Mesendoderm (in vitro differentiated cells): ENCODE results near the gene SDCCAG8. TPM values are rescaled to one million over a fixed set of nuclear protein-coding genes. Genes with fewer than 3 reads are reported as not detected.
"Not testable (repeated sequence)": the region's sequence is repeated elsewhere in the genome, so short reads cannot be mapped to it uniquely, and the experiment has no call there.

Experiments used
- DNase-seq: peaks from one replicate; pipeline ENCODE4 v3.0.0; 2013
- H2AK5ac ChIP-seq: 2 replicates; pipeline ENCODE4 v1.6.1; 2013; ENCODE audit warnings: low read length, inconsistent platforms
- H2BK120ac ChIP-seq: 2 replicates; pipeline ENCODE4 v1.6.1; 2013; ENCODE audit warnings: low read depth, mild to moderate bottlenecking, low read length, moderate library complexity, mixed read lengths
- H2BK15ac ChIP-seq: replicated peaks from 2 replicates; pipeline ENCODE4 v1.6.1; 2013; ENCODE audit warnings: low read depth, mild to moderate bottlenecking, moderate library complexity
- H2BK5ac ChIP-seq: 2 replicates; pipeline ENCODE4 v1.6.1; 2013; ENCODE audit warnings: low read length, inconsistent platforms
- H3K18ac ChIP-seq: 2 replicates; pipeline ENCODE4 v1.6.1; 2013; ENCODE audit warnings: mild to moderate bottlenecking, low read length, mixed read lengths
- H3K23ac ChIP-seq: one replicate; pipeline ENCODE4 v1.6.1; 2013; ENCODE audit warnings: low read length
- H3K27ac ChIP-seq: 2 replicates; pipeline ENCODE4 v1.5.1; 2013; ENCODE audit warnings: low read depth, mild to moderate bottlenecking, inconsistent platforms, low read length, moderate library complexity
- H3K27me3 ChIP-seq: 2 replicates; pipeline ENCODE4 v1.6.1; 2013; ENCODE audit warnings: low read length, control low read depth, mild to moderate bottlenecking, inconsistent platforms; ENCODE audit not compliant: insufficient read depth, poor library complexity
- H3K36me3 ChIP-seq: 2 replicates; pipeline ENCODE4 v1.6.1; 2013; ENCODE audit warnings: low read length, inconsistent platforms; ENCODE audit not compliant: control insufficient read depth, insufficient read depth
- H3K4ac ChIP-seq: one replicate; pipeline ENCODE4 v1.6.1; 2013; ENCODE audit warnings: low read depth, mild to moderate bottlenecking, low read length, moderate library complexity
- H3K4me1 ChIP-seq: 2 replicates; pipeline ENCODE4 v1.6.1; 2013; ENCODE audit warnings: low read depth, low read length, inconsistent platforms; ENCODE audit not compliant: control insufficient read depth
- H3K4me2 ChIP-seq: 2 replicates; pipeline ENCODE4 v1.6.1; 2013; ENCODE audit warnings: low read length
- H3K4me3 ChIP-seq: 2 replicates; pipeline ENCODE4 v1.5.1; 2013; ENCODE audit warnings: mild to moderate bottlenecking, low read length
- H3K56ac ChIP-seq: one replicate; pipeline ENCODE4 v1.6.1; 2013; ENCODE audit warnings: low read length
- H3K79me1 ChIP-seq: 2 replicates; pipeline ENCODE4 v1.6.1; 2013; ENCODE audit warnings: low read length, inconsistent platforms
- H3K79me2 ChIP-seq: 2 replicates; pipeline ENCODE4 v1.6.1; 2013; ENCODE audit warnings: mild to moderate bottlenecking, low read length; ENCODE audit not compliant: control insufficient read depth, insufficient read depth
- H3K9ac ChIP-seq: 2 replicates; pipeline ENCODE4 v1.6.1; 2013; ENCODE audit warnings: low read length, inconsistent platforms
- H4K5ac ChIP-seq: one replicate; pipeline ENCODE4 v1.6.1; 2013; ENCODE audit warnings: low read length
- H4K8ac ChIP-seq: one replicate; pipeline ENCODE4 v1.6.1; 2013; ENCODE audit warnings: low read depth, mild to moderate bottlenecking, control low read depth, low read length, moderate library complexity
- WGBS: extraction: QIAGEN DNeasy Blood & Tissue Kit; methylation state at CpG from one replicate; pipeline ENCODE4 v1.1.7; 2013; ENCODE audit warnings: low lambda C conversion rate, missing lambda C conversion rate; ENCODE audit not compliant: insufficient coverage; ENCODE audit errors: extremely low coverage; 5-methylcytosine and 5-hydroxymethylcytosine counted together
- polyA plus RNA-seq, 2 experiments: library from polyadenylated mRNA; stranded (reverse); fragments of 200-250 nt; gene quantifications; one replicate each; pipeline ENCODE4 v1.2.3, GENCODE V29; 2013

The SDCCAG8 gene
- 9.5 TPM for polyA plus RNA-seq (2013, experiment 1 of 2)
- polyA plus RNA-seq (2013, experiment 2 of 2) = 8.9 TPM

DNA sequence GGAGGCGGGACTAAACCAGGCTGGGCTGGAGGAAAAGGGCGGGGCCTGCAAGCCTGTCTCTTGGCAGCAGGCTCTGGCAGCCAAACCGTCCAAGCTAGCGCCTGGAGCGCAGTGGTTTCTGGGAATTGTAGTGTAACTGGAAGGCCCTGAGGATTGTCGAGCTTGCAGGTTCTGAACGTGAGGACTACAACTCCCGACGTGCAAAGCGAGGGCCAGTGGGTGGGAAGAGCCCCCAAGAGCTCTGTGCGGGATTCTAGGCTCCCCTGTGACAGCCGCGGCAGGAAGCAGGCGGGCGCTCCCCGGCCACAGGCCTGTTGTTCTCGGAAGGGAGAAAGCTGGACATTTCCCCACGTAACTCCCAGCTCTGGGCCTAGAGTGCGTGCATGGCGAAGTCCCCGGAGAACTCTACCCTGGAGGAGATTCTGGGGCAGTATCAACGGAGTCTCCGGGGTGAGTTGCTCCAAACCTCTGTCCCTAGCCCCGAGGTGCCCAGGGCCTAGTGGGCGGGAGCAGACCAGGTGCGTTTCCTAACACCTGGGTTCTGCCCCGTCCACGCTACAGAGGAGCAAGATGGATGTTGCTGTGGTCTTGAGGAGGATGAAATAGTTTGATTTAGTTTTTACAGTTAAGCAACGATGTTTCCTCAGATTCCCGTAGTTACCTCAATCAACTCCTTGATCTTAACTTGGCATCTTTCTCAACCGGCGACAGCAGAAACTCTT, at the start of gene SDCCAG8:
TSS of gene SDCCAG8 (plus strand) at position 251 of the 722 bp plus-strand sequence. CDS start at position 384, 133 bp downstream.
- Histone ChIP-seq H3K4me2 (peak within 1 kb of the TSS; percentile 99), H4K5ac (no peak within 1 kb of the TSS), H2BK5ac (peak within 1 kb of the TSS; percentile 92), H4K8ac (no peak within 1 kb of the TSS), H2BK120ac (no peak within 1 kb of the TSS), H3K9ac (peak within 1 kb of the TSS; percentile 96), H2AK5ac (no peak within 1 kb of the TSS), H3K79me2 (peaks cover 19% of the 10 kb centered on the region), H3K79me1 (no peaks in the 10 kb centered on the region), H3K56ac (peak within 1 kb of the TSS; percentile 99), H3K36me3 (no peaks in the 10 kb centered on the region), H2BK15ac (no peak within 1 kb of the TSS), H3K18ac (peak within 1 kb of the TSS; percentile 94), H3K4me3 (peak within 1 kb of the TSS; percentile 86), H3K4me1 (no peaks in the 10 kb centered on the region), H3K27ac (peak within 1 kb of the TSS; percentile 97), H3K27me3 (no peaks in the 10 kb centered on the region), H3K23ac (peak within 1 kb of the TSS; percentile 71), H3K4ac (peak within 1 kb of the TSS; percentile 97)
- DNase-seq = peak; percentile 100
- no CpG with 5 or more reads among the region's 32 CpGs for WGBS

GRCh38 chr1:243211984-243212383, 43.9 kb upstream of the SDCCAG8 start:
- not testable (repeated sequence) for DNase-seq, H3K9ac ChIP-seq

GRCh38 chr1:243213045-243213787, 42.6 kb upstream of the SDCCAG8 start:
- WGBS = 100% methylated on average over 1 of the region's 4 CpGs
- Histone ChIP-seq H3K9ac (no peak overlapping the region), H3K4me3 (no peak overlapping the region), H3K27me3 (no peaks in the 10 kb centered on the region), H3K23ac (no peak overlapping the region), H3K27ac (no peak overlapping the region), H3K18ac (no peak overlapping the region), H2BK15ac (no peak overlapping the region), H3K4me2 (no peak overlapping the region), H3K56ac (no peak overlapping the region), H2BK120ac (no peak overlapping the region), H4K8ac (no peak overlapping the region), H3K79me1 (peaks cover 4% of the 10 kb centered on the region), H2BK5ac (no peak overlapping the region), H4K5ac (no peak overlapping the region), H3K4me1 (no peaks in the 10 kb centered on the region), H2AK5ac (no peak overlapping the region), H3K4ac (no peak overlapping the region), H3K79me2 (peaks cover 4% of the 10 kb centered on the region), H3K36me3 (no peaks in the 10 kb centered on the region)
- DNase-seq = no peak

More at GRCh38 chr1:243211984-243212383, 43.9 kb upstream of the SDCCAG8 start:
- H2BK15ac ChIP-seq, H4K8ac ChIP-seq, H3K79me2 ChIP-seq, H2AK5ac ChIP-seq, H2BK120ac ChIP-seq, H2BK5ac ChIP-seq, H3K4me2 ChIP-seq, H3K27ac ChIP-seq, H3K4me1 ChIP-seq, H3K27me3 ChIP-seq, H3K23ac ChIP-seq, H3K18ac ChIP-seq, H3K4ac ChIP-seq, H3K79me1 ChIP-seq, H4K5ac ChIP-seq, H3K4me3 ChIP-seq, H3K36me3 ChIP-seq, H3K56ac ChIP-seq: not testable (repeated sequence)
- WGBS = no CpG with 5 or more reads among the region's 3 CpGs

DNA sequence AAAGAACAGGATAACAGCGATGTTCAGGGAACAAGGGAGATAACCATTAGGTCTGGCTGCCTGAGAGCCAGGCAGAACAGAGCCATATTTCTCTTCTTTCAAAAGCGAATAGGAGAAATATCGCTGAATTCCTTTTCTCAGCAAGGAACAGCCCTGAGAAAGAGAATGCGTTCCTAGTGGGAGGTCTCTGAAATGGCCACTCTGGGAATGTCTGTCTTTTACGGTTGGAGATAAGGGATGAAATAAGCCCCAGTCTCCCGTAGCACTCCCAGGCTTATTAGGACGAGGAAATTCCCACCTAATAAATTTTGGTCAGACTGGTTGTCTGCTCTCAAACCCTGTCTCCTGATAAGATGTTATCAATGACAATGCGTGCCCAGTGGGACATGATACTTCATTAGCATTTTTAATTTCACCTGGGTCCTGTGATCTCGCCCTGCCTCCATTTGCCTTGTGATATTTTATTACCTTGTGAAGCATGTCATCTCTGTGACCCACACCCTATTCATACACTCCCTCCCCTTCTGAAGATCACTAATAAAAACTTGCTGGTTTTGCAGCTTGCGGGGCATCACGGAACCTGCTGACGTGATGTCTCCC, 40.5 kb upstream of the SDCCAG8 start:
- not testable (repeated sequence) for H3K27me3 ChIP-seq, H3K4me2 ChIP-seq, H2BK15ac ChIP-seq, H3K56ac ChIP-seq, H3K18ac ChIP-seq, H3K79me2 ChIP-seq, H3K79me1 ChIP-seq, H3K27ac ChIP-seq, H4K8ac ChIP-seq, H3K4me3 ChIP-seq, H3K23ac ChIP-seq, H2BK5ac ChIP-seq, H2AK5ac ChIP-seq, H3K4ac ChIP-seq, H3K36me3 ChIP-seq, H3K4me1 ChIP-seq, H3K9ac ChIP-seq, H4K5ac ChIP-seq, H2BK120ac ChIP-seq
- WGBS = no CpG with 5 or more reads among the region's 12 CpGs
- peak; percentile 82 for DNase-seq

- H2BK5ac ChIP-seq = no peak overlapping the region
- H3K27ac ChIP-seq = no peak overlapping the region
- no peak overlapping the region for H2AK5ac ChIP-seq
- no peak overlapping the region for H3K4ac ChIP-seq
- no peak overlapping the region for H3K9ac ChIP-seq
- no peak overlapping the region for H3K23ac ChIP-seq
- H3K79me1 ChIP-seq = peaks cover 7% of the 10 kb centered on the region
- no peaks in the 10 kb centered on the region for H3K27me3 ChIP-seq
- H3K4me1 ChIP-seq = no peaks in the 10 kb centered on the region
- no CpG with 5 or more reads among the region's 2 CpGs for WGBS
- no peak overlapping the region for H3K4me3 ChIP-seq
- H3K4me2 ChIP-seq = no peak overlapping the region
- no peak overlapping the region for H2BK120ac ChIP-seq
- no peak for DNase-seq
- no peak overlapping the region for H4K8ac ChIP-seq
- H3K18ac ChIP-seq = no peak overlapping the region
- H2BK15ac ChIP-seq = no peak overlapping the region
- peaks cover 6% of the 10 kb centered on the region for H3K79me2 ChIP-seq
- H3K36me3 ChIP-seq = no peaks in the 10 kb centered on the region
- H4K5ac ChIP-seq = no peak overlapping the region
- H3K56ac ChIP-seq = no peak overlapping the region
Observed at GRCh38 chr1:243216741-243217140, 39.1 kb upstream of the SDCCAG8 start.
